ENCODE results near the gene SFTPB.

Gene SFTPB

DNA sequence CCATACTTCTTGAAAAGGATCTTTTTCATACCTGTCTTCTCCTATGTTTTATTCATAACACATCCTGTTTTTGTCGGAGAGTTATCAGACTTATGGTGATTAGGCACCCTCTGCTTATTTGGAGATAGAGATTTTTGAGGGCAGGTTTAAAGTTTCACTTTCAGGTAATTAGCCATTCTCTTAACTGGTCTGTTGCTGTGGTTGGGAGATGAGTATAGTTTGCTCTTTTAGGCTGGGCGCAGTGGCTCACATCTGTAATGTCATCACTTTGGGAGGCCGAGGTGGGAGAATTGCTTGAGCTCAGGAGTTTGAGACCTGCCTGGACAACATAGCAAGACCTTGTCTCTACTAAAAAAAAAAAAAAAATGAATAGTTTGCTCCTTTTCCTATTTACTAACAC, 25.3 kb downstream of the SFTPB start:
- H3K36me3 ChIP-seq: peaks cover 90 to 100% (median 97%) of the 10 kb centered on the region in 3 donors
- H3K4me1 ChIP-seq: no peaks in the 10 kb centered on the region
- H3K27me3 ChIP-seq: no peaks in the 10 kb centered on the region
- DNase-seq: no peak
- no peak overlapping the region for H3K27ac ChIP-seq
- TF ChIP-seq, protein P1, sequence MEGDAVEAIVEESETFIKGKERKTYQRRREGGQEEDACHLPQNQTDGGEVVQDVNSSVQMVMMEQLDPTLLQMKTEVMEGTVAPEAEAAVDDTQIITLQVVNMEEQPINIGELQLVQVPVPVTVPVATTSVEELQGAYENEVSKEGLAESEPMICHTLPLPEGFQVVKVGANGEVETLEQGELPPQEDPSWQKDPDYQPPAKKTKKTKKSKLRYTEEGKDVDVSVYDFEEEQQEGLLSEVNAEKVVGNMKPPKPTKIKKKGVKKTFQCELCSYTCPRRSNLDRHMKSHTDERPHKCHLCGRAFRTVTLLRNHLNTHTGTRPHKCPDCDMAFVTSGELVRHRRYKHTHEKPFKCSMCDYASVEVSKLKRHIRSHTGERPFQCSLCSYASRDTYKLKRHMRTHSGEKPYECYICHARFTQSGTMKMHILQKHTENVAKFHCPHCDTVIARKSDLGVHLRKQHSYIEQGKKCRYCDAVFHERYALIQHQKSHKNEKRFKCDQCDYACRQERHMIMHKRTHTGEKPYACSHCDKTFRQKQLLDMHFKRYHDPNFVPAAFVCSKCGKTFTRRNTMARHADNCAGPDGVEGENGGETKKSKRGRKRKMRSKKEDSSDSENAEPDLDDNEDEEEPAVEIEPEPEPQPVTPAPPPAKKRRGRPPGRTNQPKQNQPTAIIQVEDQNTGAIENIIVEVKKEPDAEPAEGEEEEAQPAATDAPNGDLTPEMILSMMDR (IDR thresholded peaks at IDR 0.05): no peak
- no peaks in the 10 kb centered on the region for H3K9me3 ChIP-seq
- no peak overlapping the region for H3K4me3 ChIP-seq
- intact Hi-C loops (cut with DNase I; ENCODE audit: low total_unique reads): loop anchor here (10.0 kb wide), 1 partner anchor 172 kb away; no protein-coding TSS in a partner anchor

DNA sequence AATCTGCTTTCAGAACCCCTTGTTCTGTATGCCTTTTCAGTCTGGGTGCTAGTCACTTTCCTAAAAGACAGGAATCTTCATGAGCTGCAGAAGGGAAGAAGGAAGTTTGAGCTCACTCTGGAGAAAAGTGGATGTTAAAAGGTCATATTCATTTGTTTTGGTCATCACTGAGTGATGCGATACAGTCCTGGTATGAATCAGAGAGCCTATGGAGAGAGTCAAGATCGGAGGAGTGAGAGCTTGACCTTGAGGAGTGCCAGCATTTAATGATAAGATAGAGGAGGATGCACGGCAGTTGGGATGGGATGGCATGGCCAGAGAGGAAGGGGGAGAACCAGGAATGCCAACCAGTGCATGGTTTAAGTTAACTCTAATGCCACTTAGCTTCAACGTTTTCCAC, 32.4 kb downstream of the SFTPB start:
- H3K36me3 ChIP-seq: peaks cover 70 to 98% (median 90%) of the 10 kb centered on the region in 3 donors
- TF ChIP-seq, protein P1 (IDR thresholded peaks at IDR 0.05): no peak
- H3K4me3 ChIP-seq: no peak overlapping the region
- no peaks in the 10 kb centered on the region for H3K9me3 ChIP-seq
- DNase-seq: no peak
- no peaks in the 10 kb centered on the region for H3K27me3 ChIP-seq
- H3K4me1 ChIP-seq: no peaks in the 10 kb centered on the region
- intact Hi-C loops (cut with DNase I; ENCODE audit: low total_unique reads): loop anchor here (5.0 to 10.0 kb wide), 2 partner anchors 72 to 439 kb away; no protein-coding TSS in a partner anchor
- no peak overlapping the region for H3K27ac ChIP-seq

DNA sequence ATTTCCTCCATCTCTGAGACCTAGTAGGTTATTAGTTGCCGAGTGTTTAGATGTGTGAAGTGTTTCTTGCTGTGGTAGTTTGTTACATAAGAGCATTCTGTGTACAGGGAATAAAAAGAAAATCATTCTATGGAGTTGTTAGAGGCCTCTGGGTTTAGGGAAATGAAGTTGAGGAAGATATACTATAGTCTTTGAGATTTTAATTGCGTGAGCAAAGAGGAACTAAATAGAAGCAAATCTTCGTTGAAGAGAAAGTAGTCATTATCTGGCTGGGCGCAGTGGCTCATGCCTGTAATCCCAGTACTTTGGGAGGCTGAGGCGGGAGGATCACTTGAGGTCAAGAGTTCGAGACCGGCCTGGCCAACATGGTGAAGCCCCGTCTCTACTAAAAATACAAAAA, 33.0 kb downstream of the SFTPB start:
- DNase-seq: no peak
- H3K36me3 ChIP-seq: peaks cover 70 to 98% (median 94%) of the 10 kb centered on the region in 3 donors
- H3K9me3 ChIP-seq: no peaks in the 10 kb centered on the region
- H3K4me3 ChIP-seq: no peak overlapping the region
- no peak overlapping the region for H3K27ac ChIP-seq
- H3K27me3 ChIP-seq: no peaks in the 10 kb centered on the region
- intact Hi-C loops (cut with DNase I; ENCODE audit: low total_unique reads): loop anchor here (5.0 to 10.0 kb wide), 2 partner anchors 72 to 440 kb away; no protein-coding TSS in a partner anchor
- TF ChIP-seq, protein P1 (IDR thresholded peaks at IDR 0.05): no peak
- no peaks in the 10 kb centered on the region for H3K4me1 ChIP-seq

DNA sequence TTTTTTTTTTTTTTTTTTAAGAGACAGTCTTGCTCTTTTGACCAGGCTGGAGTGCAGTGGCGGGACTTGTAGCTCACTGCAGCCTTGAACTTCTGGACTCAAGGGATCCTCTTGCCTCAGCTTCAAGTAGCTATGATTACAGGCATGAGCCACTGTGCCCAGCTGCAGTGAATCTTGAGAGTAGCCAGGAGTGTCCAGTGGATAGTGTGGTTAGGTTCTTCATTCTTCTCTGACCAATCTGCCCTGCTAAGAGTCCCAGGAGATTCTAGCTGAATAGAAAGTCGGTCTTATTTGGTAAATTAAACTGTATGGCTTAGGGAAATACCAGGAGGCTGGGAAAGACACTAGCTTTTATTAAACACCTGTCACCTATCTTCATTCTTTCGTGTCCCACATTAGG, 36.7 kb downstream of the SFTPB start:
- DNase-seq: no peak
- Histone ChIP-seq H3K4me1 (no peaks in the 10 kb centered on the region), H3K27ac (no peak overlapping the region), H3K4me3 (no peak overlapping the region), H3K36me3 (peaks cover 66 to 98% (median 95%) of the 10 kb centered on the region in 3 donors), H3K27me3 (no peaks in the 10 kb centered on the region), H3K9me3 (no peaks in the 10 kb centered on the region)
- intact Hi-C loops (cut with DNase I; ENCODE audit: low total_unique reads): loop anchor here (10.0 kb wide), 1 partner anchor 443 kb away; no protein-coding TSS in a partner anchor
- TF ChIP-seq, protein P1 (IDR thresholded peaks at IDR 0.05): no peak

DNA sequence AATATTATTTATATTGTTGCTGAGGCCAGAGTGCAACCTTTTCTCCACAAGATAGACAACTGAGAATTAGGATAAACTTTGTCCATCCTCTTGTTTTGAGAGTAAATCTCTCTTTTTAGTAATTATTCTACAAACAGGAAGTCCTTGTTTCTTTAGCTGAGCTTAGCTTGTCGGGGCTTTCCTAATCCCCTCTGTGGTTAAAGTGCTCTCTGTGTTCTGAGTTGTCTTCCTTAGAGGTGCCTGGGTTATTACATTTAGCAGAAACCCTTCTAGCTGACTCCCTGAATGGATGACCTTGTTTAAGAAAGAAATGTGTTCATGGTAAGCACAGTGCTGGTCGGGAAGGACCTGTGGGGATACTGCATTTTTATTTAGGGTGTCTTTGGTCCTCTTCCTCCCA, 39.3 kb downstream of the SFTPB start:
- H3K27ac ChIP-seq: no peak overlapping the region
- no peaks in the 10 kb centered on the region for H3K27me3 ChIP-seq
- TF ChIP-seq, protein P1 (IDR thresholded peaks at IDR 0.05): no peak
- no peaks in the 10 kb centered on the region for H3K4me1 ChIP-seq
- peaks cover 83 to 100% (median 95%) of the 10 kb centered on the region in 3 donors for H3K36me3 ChIP-seq
- no peak for DNase-seq
- no peaks in the 10 kb centered on the region for H3K9me3 ChIP-seq
- H3K4me3 ChIP-seq: no peak overlapping the region
- intact Hi-C loops (cut with DNase I; ENCODE audit: low total_unique reads): no loop called here

DNA sequence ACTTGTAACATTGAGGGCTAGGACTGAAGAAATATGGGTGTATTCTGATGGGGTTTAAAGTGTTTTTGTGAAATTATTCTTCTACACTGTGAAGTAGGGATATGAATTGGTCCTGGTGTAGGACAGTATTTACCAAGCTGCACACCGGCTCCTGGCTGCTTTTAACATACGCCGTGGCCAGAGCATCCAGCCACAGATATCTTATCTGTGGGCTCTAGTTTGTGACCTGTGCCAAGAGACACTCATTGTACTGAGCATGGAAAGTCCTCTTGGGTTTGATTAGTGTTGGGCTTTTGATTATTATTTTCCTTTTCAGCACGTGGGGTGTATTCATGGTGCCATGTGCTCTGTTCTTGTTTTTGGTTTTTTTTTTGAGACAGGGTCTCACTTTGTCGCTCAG, 44.0 kb downstream of the SFTPB start:
- Histone ChIP-seq H3K4me1 (peaks cover 0 to under 1% (median under 1%) of the 10 kb centered on the region in 4 donors), H3K9me3 (no peaks in the 10 kb centered on the region), H3K27ac (no peak overlapping the region), H3K27me3 (no peaks in the 10 kb centered on the region), H3K4me3 (no peak overlapping the region), H3K36me3 (peaks cover 77 to 98% (median 94%) of the 10 kb centered on the region in 3 donors)
- intact Hi-C loops (cut with DNase I; ENCODE audit: low total_unique reads): no loop called here
- TF ChIP-seq, protein P1 (IDR thresholded peaks at IDR 0.05): no peak
- DNase-seq: no peak
